Measurements from ENCODE around the gene PRR7.
A peak's percentile ranks its signal among the peaks of the same experiment; 100 is the strongest.

Gene PRR7

DNA sequence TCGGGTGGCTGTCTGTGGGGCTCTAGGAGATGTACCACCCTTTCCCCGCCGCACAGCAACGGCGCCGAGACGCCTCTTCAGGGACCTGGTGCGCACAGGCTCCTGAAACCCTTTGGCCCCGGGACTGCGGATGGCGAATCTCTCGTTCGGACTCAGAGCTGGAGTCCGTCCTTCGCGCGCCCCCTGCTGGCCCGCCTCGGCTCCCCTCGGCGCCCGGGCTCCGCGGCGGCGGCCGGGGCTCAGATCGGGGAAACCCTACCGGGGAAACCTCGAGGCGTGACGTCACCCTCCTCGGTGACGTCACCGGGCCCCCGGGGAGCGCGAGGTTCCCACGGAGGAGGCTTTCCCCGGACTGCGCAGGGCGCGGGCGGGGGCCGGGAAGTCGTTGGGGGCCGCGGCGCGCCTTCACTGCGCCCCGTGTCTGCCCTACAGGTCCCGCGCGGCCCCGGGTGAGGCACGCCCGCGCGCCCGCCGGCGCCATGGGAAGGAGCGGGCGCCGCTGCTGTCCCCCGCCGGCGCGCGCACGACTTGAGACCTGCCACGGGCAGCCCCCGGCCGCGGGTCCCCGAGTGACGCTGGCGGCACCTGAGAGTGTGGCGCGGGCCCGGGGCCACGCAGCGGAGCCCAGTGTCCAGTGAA, 7.9 kb downstream of the PRR7 start:
- peak; percentile 68 for DNase-seq

DNA sequence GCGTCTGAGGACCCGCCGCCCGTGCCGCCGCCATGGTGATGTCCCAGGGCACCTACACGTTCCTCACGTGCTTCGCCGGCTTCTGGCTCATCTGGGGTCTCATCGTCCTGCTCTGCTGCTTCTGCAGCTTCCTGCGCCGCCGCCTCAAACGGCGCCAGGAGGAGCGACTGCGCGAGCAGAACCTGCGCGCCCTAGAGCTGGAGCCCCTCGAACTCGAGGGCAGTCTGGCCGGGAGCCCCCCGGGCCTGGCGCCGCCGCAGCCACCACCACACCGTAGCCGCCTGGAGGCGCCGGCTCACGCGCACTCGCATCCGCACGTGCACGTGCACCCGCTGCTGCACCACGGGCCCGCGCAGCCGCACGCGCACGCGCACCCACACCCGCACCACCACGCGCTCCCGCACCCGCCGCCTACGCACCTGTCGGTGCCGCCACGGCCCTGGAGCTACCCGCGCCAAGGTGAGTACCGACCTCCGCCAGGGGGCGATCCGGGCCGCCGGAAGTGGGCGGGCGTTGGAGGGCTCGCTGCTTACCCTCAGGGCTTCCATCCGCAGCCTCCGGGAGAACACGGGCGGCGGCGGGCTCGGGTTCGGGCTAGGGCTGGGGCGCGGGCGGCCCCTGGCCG, 8.5 kb downstream of the PRR7 start:
- peak; percentile 74 for DNase-seq

DNA sequence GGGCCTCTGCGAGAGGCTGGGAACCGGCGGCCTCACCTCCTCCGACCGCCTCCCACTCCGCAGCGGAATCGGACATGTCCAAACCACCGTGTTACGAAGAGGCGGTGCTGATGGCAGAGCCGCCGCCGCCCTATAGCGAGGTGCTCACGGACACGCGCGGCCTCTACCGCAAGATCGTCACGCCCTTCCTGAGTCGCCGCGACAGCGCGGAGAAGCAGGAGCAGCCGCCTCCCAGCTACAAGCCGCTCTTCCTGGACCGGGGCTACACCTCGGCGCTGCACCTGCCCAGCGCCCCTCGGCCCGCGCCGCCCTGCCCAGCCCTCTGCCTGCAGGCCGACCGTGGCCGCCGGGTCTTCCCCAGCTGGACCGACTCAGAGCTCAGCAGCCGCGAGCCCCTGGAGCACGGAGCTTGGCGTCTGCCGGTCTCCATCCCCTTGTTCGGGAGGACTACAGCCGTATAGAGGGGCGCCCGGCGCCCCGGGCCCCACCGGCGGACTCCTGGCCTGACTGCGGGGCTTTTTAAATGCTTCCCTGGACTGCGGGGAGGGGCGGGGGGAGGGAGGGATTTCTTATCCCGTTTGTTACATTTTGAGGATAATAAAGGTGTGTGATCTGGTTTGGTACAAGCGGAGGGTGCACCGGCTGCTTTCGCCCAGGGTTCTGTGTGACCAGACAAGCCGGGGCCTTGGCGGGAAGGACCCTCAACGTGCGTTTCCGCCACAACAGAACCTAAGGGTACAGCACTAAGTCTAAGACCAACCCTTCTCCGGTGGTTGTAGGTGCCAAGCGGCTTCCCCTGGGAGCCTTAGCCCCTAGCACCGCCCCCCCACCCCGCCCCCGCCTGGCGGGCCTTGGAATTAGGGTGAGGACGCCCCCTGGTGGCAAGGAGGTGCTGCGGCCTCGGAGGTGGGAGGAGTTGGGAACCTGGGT, 9.3 kb downstream of the PRR7 start:
- DNase-seq, result peak; percentile 74

DNA sequence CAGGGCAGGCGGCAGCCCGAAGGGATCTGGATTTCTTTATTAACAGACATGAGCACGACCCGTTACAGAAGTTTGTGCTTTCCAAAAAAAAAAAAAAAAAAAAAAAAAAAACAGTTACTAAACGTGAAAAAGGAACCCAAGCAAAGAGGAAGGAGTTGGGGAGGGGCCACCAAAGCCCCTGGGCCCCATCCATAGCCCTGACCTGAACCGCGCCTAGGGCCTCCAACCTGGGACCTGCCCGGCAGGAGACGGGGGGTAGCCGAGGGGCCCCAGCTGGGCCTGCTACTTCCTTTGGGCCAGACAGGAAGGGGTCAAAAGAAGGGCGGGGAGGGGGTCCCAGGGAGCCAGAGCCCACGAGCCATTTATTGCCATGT, 10.0 kb downstream of the PRR7 start:
- DNase-seq, result no peak

DNA sequence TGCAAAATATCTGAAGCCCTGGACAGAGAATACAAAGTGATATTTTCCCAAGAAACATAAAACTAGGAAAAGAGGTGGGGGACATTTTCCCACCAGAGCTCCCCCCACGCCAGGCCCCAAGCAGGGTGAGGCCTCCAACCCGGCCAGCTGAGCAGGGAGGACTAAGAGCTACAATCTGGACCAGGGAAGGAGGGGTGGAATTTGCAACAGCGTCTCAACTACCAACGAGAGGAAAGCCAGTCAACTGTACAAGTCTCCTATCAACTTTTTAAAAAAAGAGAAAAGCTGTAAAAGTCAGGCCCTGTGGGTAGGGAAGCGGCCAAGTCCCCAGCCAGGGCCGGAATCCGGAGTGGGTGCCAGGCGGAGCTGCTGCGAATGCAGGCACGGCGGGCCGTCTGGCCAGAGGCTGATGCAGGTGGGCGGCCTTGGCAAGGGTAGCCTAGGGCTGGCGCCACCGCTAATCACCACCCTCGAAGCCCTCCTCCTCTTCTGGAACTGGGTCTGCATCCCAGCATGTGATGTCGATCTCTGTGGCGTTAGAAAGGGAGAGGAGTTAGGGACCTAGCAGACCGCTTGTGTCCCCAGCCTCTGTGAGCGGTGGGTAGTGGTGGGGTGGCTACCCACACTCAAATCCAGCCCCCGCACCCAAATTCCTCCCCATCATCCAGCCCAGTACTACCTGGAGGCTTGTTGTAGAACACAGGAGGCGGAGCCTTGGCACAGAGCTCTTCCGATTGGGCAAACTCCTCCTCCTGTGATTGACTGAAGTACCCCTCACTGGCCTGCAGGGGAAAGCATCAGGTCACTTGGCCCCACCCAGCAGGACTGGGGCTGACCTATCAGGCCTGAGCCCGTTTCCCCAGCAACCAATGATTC, 10.6 kb downstream of the PRR7 start:
- DNase-seq, result peak; percentile 96

DNA sequence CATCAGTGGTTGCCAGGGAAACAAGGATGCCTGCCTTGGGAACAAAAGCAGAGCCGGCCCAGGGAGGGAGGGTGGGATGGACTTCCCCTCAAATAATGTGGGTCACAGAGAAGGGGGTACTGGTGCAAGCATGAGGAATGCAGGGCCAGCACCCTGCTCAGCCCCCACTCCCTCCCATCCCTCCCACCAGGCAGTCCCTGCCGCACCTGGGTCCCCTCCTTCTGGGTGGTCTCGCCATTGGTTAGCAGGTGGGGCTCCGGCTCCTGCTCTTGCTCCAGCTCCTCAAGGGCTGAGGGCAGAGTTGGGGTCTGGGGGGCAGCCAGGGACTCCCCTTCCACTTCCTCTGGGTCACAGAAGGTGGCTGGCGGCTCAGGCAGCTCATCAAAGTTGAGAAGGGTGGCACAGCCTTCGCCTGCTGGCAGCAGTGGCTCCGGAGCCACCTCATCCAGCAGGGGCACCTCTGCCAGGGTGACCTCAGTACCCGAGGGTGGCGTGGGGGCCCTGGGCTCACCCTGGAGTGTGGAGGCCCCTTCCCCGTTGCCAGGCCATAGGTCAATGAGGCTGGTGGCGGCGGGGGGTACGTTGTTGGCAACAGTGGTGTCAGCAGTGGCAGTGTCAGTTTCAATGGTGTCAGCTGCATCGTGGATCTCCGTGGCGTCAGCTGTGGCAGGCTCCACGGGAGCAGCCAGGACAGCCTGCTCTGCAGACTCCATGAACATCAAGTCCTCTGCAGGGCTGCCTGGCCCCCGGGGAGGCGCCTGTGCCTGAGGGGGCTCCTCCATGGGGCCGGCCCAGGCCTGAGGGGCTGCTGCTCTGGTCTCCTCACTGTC, 11.5 kb downstream of the PRR7 start:
- DNase-seq, result no peak

DNA sequence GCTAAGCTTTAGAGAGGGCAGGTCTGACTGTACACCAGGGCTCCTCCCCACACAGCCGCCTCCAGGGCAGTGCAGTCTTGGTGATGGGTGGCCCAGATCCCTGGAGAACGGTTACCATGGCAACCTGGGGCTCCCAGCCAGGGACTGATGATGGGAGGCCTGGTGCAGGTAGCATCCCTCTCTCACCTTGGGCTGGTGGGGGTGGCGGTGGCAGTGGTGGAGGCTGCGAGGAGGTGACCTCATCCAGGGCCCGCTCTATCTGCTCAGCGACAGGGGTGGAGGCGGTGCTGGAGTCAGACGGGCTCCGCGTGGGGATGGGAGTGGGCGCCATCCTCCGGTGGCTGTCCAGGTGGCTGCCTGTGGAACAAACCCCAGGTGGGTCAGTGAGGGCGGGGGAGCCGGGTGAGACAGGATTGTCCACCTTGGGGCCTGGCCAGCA, 12.3 kb downstream of the PRR7 start:
- no peak for DNase-seq

DNA sequence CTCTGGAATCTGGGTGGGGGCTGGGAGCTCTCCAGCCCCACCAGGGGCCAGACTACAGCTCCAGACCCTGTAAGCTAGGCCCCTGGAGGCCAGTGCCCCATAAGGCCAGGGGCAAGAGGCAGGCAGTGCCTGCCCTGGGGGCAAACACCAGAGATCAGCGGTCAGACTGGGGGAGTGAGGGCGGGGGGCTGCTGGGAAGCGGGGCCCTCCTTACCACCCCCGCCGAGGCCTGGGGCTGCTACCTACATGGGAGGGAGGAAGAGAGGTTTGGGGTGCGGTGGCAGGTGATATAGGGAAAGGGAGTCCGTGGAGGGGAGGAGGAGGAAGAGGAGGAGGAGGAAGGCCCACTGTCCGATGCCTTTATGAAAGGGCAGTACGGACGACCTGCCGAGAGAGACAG, 12.7 kb downstream of the PRR7 start:
- DNase-seq, result no peak

DNA sequence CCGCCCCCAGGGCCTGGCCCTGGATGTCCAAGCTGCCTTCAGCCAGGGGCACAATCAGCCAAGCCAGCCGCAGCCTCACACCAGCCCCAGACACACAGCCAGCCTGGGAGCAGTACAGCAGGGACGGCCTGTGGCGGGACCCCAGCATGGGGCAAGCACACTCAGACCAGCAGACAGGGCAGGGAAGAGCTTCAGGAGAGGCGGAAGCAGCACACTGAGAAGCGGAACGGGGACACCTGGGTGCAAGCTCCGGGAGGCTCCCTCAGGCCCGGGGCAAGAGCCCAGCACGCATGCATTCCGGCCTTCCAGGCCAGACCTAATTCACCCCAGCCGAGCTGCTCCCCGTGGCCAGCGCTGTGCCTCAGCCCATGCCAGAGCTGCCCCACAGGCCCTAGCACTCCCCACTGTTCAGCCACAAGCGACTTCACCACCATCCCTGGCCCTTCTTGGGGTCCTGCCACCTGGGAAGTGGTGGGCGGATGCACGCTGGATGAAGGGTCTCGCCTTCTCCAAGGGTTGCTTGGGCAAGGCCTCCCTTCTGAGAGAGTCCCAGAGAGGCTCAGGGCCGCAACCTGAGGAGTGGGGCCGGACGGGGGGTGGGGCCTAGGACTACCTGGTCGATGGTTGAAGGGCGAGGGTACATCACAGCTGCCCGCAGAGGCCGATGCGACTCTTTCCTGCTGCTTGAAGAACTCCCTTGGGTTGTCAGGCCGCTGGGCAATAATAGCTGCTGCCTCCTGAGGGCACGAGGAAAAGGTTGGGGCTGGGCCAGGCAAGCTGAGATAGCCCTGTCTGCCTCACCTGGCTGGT, 13.4 kb downstream of the PRR7 start:
- DNase-seq, result no peak

DNA sequence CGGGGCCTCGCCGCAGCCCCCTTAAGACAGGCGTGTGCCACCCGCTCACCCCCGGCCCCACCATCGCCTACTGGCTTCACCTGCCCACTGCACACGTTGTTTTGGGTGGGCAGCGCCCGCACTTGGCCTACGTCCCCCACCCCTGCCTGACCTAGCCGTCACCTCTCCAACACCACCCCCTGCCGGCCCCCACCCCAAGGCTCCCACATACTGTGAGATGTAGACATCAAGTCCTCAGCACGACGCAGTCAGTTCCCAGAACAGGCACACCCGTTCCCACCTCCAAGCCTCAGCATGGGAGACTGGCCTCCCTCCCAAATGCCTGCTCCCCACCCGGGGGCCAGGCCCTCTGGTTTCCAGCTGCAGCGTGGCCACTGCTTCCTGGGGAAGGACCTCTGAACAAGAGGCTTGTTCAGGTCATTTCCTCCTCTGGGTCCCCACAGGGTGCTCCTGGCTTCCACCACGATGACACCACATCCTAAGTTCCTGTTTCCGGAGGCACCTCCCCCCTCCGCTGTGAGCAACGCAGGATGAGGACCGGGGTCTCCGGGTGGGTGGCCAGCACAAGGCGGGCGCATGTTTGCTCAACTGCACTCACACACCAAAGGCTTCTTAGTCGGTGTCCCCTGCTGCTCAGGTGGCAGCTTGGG, 15.5 kb downstream of the PRR7 start:
- no peak for DNase-seq

DNA sequence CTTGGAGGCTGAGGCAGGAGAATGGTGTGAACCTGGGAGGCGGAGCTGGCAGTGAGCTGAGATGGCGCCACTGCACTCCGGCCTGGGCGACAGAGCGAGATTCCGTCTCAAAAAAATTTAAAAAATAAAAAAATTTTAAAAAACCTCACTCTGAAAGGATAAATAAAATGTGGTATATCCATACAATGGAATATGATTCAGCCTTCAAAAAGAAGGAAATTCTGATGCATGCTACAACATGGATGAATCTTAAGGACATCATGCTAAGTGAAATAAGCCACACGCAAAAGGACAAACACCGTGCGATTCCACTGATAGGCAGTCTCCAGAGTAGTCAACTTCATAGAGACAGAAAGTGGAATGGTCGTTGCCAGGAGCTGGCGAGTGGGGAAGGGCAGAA, 18.4 kb downstream of the PRR7 start:
- DNase-seq, result no peak

DNA sequence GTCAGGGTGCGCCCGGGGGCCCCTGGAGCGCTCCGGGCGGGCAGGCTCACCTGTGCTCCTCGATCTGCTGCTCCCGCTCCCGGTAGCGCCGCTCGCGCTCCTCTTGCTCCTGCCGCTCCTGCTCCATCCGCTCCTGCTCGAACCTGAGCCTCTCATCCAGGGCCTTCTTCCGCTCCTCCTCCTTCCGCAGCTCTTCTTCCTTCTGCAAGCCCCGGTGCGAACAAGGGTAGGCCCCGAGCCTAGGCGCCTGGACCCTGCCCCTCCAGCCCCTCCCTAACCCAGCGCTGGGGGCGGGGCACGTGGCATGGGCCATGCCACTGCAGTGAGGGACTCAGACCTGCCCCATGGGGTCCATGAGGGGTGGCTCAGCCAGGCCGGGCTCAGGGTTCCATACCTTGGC, 20.2 kb downstream of the PRR7 start:
- DNase-seq, result no peak

DNA sequence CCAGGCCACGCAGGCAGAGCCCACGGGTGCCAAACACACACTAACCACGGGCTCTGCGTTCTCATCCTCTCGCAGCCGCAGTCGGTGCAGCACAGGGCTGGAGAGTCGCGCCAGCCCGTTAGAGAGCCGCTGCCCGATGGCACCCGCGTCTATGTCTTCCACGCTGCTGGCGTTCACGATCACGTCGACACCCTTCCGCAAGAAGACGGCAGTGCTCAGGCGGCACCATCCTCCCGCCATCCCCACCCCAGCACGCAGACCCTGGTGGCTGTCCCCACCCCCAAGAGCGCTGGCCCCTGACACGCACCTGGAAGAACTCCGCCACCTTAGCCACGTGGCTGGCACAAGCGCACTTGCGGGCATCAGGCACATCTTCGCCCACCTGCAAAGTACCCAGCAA, 20.8 kb downstream of the PRR7 start:
- no peak for DNase-seq

DNA sequence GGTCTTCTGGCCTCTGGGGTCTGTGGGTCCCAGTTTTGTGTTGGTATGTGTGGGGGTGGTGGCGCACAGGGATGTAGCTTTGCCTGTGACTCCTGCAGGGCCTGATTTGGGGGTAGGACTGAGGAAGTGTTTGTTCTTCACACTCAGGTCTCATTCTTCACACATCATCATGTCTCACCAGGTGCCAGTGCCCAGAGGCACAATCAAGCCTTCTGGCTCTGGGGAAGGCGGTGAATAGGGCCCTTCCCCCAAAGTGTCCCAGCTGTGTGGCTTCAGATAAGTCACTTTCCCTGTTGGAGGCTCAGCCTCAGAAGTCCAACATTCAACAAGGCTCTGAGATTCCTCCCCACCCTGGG, 21.7 kb downstream of the PRR7 start:
- no peak for DNase-seq

DNA sequence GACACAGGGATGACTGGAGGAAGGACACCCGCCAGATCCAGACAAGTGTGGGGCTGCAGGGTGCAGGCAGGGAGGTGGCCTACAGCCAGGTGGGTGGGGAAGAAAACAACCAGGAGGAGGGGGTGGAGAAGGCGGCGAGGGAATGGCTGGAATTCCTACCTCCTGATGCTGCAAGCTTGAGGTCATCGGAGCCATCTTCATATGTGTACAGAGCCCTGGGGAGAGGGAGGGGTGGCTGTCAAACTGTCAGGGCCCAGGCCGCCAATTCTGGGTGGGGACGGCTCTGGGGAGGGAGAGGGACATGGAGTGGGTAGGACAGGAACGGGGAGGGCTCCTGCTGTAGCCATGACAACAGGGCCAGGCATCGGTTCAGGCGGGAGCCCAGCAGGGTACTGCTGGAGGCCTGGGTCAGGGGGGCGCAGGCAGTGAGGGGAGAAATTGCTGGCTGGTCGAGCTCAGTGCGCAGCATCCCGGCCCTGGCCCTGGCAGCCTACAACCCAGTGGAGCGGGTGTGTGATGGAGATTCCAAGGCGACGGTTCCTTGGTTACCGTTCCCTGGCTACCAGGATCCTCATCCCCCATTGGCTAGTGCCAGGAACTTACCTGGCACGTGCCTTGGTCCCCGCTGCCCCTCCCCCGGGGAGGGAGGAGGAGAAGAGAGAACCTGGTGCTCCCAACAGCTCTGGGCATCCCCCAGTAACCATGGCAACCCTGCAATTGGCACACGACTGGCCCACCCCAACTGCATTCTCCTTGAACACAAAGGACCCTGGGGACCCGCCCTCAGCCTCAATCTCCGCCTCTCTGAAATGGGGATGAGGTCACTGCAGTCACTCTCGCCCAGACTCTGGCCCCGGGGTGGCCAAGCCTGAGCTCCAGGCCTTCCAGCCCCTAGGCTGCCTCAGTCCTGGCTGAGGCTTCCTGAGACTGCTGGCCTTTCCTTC, 22.3 kb downstream of the PRR7 start:
- DNase-seq, result peak; percentile 37

DNA sequence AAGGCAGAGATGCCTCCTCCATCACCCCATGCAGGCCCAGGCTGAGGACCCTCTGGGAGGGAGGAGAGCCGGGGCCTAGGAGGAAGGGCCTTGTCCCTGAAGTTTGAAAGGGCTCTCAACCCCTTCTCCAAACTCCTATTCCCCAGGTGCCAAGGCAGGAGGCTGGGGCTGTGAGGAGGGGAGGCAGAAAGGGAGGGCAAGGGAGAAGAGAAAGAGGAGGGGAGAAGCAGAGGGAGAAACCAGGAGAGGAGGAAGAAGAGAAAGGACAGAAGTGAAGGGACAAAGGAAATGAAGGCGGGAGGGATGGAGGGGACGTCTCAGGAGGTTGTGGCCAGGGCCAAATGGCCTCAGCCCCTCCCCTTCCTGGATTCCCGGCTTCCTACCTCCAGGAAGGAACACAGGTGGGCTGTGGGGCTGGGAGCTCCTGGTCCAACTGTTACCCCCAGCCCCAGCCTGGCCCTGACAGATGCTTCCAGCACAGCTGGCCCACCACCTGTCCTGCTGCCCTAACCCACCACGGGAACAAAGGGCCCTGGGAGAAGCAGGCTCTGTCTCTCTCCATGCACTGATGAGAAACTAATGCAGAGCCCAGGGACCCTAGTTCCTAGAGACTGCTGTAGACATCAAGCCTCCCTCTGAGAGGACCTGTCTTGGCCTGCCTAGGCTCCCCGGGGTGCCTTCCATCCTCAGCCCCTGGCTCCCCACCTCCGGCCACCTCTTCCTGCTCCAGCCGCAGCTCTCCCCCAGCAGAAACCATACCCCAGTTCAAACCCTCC, 23.3 kb downstream of the PRR7 start:
- DNase-seq, result no peak

DNA sequence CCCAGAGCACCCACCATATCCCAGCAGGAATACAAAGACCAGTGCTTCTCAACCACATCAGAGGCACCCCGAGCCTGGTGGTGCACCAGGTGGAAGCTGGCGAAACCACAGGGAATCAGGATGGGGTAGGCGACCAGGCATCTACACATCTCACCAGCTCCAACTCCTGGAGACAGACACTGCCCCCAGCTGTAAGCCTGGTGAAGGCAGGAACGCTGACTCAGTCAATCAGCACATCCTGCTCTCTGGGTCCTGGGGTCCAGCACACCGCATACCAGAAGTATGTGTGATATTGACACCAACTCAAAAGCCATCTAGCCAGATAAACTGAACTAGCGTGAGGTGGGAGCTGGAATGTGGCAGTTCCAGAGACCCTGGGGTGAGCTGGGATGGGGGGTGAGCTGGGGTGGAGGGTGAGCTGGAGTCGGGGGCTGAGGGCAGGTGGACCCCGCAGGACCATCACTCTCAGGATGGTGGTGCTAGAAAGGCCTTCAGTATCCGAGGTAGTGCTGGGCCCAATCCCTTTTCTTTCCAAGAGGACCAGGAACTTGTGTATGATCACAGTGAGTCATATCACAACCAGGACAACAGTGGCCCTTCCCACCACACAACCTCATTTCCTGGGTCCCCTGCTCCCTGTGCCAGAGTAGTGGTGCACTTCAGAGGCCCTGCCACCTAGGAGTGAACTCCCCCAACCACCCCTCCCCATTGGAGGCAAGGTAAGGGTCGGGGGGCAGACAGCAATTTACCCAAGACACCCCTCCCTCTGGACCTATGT, 24.3 kb downstream of the PRR7 start:
- no peak for DNase-seq

All from kidney glomerular epithelial cell (primary cell).